K562 (cell line): Measurements from ENCODE around the gene PTP4A2. TPM values are rescaled to one million over a fixed set of nuclear protein-coding genes. Genes with fewer than 3 reads are reported as not detected.

Experiments
- CCAR2 ChIP-seq: fragments of 200-400 bp; formaldehyde crosslinking; IDR thresholded peaks from 2 replicates; pipeline ENCODE4 v1.6.1; 2017; ENCODE audit warnings: mild to moderate bottlenecking, low read depth, low read length
- FOSL1 ChIP-seq: fragments of 200-800 bp; sonication (Bioruptor generic); conservative IDR thresholded peaks from 2 replicates; pipeline ENCODE4 v1.6.1; 2016; ENCODE audit warnings: missing genetic modification characterization, missing compliant biosample characterization
- GATA2 ChIP-seq: sonication (generic); formaldehyde crosslinking; IDR thresholded peaks from 2 replicates; pipeline ENCODE4 v1.4.0; 2020; ENCODE audit warnings: mild to moderate bottlenecking, missing genetic modification reagents
- ILK ChIP-seq: fragments of 450-650 bp; IDR thresholded peaks from 2 replicates; pipeline ENCODE4 v1.6.1; 2016; ENCODE audit warnings: missing genetic modification characterization, low read depth, mild to moderate bottlenecking, missing compliant biosample characterization, moderate library complexity, borderline replicate concordance
- LCOR ChIP-seq: sonication (generic); formaldehyde crosslinking; IDR thresholded peaks from 2 replicates; pipeline ENCODE4 v1.8.0; 2022; ENCODE audit warnings: mild to moderate bottlenecking, missing genetic modification reagents
- MAFG ChIP-seq: fragments of 450-650 bp; conservative IDR thresholded peaks from 2 replicates; pipeline ENCODE4 v1.6.1; 2016; ENCODE audit warnings: missing genetic modification characterization, missing compliant biosample characterization
- MTA3 ChIP-seq: fragments of 450-650 bp; formaldehyde crosslinking; IDR thresholded peaks from 2 replicates; pipeline ENCODE4 v1.6.1; 2017; ENCODE audit warnings: mild to moderate bottlenecking, borderline replicate concordance
- NBN ChIP-seq: fragments of 450-650 bp; IDR thresholded peaks from 2 replicates; pipeline ENCODE4 v1.6.1; 2016; ENCODE audit warnings: low read depth, mild to moderate bottlenecking
- PCBP2 ChIP-seq: fragments of 200-400 bp; formaldehyde crosslinking; IDR thresholded peaks from 2 replicates; pipeline ENCODE4 v1.6.1; 2018; ENCODE audit warnings: low read length, low read depth, mild to moderate bottlenecking, moderate library complexity; ENCODE audit not compliant: poor library complexity, severe bottlenecking
- PYGO2 ChIP-seq: fragments of 450-650 bp; IDR thresholded peaks from 2 replicates; pipeline ENCODE4 v1.6.1; 2016; ENCODE audit warnings: mild to moderate bottlenecking, missing genetic modification characterization, moderate library complexity, missing compliant biosample characterization
- SMAD4 ChIP-seq: fragments of 250-450 bp; sonication (Bioruptor Pico); conservative IDR thresholded peaks from 2 replicates; pipeline ENCODE4 v1.8.0; 2021; ENCODE audit warnings: inconsistent platforms, mild to moderate bottlenecking, moderate library complexity
- TBP ChIP-seq: optimal IDR thresholded peaks from 2 replicates; pipeline ENCODE3; 2011; ENCODE audit warnings: low read depth, low read length, improper control_type of control experiment
- TCF3 ChIP-seq: sonication (generic); formaldehyde crosslinking; IDR thresholded peaks from 2 replicates; pipeline ENCODE4 v1.4.0; 2020; ENCODE audit warnings: mild to moderate bottlenecking, missing genetic modification reagents
- ZBTB34 ChIP-seq: fragments of 250-450 bp; sonication (Bioruptor Pico); IDR thresholded peaks from 2 replicates; pipeline ENCODE4 v1.8.0; 2021; ENCODE audit warnings: mild to moderate bottlenecking, moderate library complexity
- ZC3H11A ChIP-seq: IDR thresholded peaks from 2 replicates; pipeline ENCODE4 v1.6.1; 2012; ENCODE audit warnings: low read depth, low read length, improper control_type of control experiment
- ZNF766 ChIP-seq: fragments of 200-800 bp; sonication (Bioruptor generic); conservative IDR thresholded peaks from 2 replicates; pipeline ENCODE4 v1.6.1; 2016; ENCODE audit warnings: missing genetic modification characterization, missing compliant biosample characterization
- ZNF77 ChIP-seq: fragments of 250-450 bp; sonication (Bioruptor Pico); IDR thresholded peaks from 2 replicates; pipeline ENCODE4 v1.5.0; 2020
- polyA plus RNA-seq, 8 experiments: library from polyadenylated mRNA; depleted of rRNA in 4 of 8; stranded (reverse) in 5 of 8; unstranded in 3 of 8; fragments of >200 nt; fragmentation: Nextera tagmentation in 2 of 8; fragmentation: Illumina TruSeq in 1 of 8; extraction: Ambion mirVana in 2 of 8; extraction: Trizol in 1 of 8; gene quantifications; 2 replicates each; pipeline versions ENCODE4 v1.2.1 to v1.2.3, GENCODE V29; 2011 to 2014; ENCODE audit warnings: inconsistent platforms in 1 of 8, missing spikeins in 1 of 8
- total RNA-seq, 7 experiments: library from RNA; depleted of rRNA in 6 of 7; stranded (reverse); fragments of >200 nt in 6 of 7; fragmentation: Illumina TruSeq in 2 of 7; extraction: Trizol in 2 of 7; gene quantifications; 2 replicates each; pipeline versions ENCODE4 v1.2.1 to v1.2.3, GENCODE V29; 2011 to 2021; ENCODE audit warnings: low replicate concordance in 1 of 7
- TF ChIP-seq, protein P1 (sequence below): sonication (generic); formaldehyde crosslinking; IDR thresholded peaks from 2 replicates; pipeline ENCODE4 v1.8.0; 2023; ENCODE audit warnings: mild to moderate bottlenecking, missing genetic modification reagents
- TF ChIP-seq, protein P2 (sequence below): fragments of 200-800 bp; sonication (Bioruptor generic); IDR thresholded peaks from 2 replicates; pipeline ENCODE4 v1.6.1; 2017; ENCODE audit warnings: missing genetic modification characterization, missing compliant biosample characterization

The PTP4A2 gene
- total and polyA plus RNA-seq, 9 of the 15 experiments (the other 6 are each of a cell fraction or from before 2014, with no cell fraction given): 197 to 870 (median 480) TPM

- TF ChIP-seq PCBP2: no peak
- peak; percentile 76; the same call in 1 of the 2 replicates for TF ChIP-seq MTA3
- peak; percentile 63; the same call in 1 of the 2 replicates for TF ChIP-seq LCOR
- TF ChIP-seq CCAR2: no peak
- TF ChIP-seq GATA2 (CRISPR knock-in tag): peak; percentile 76
- TF ChIP-seq TBP: peak; percentile 23
- TF ChIP-seq, protein P1, sequence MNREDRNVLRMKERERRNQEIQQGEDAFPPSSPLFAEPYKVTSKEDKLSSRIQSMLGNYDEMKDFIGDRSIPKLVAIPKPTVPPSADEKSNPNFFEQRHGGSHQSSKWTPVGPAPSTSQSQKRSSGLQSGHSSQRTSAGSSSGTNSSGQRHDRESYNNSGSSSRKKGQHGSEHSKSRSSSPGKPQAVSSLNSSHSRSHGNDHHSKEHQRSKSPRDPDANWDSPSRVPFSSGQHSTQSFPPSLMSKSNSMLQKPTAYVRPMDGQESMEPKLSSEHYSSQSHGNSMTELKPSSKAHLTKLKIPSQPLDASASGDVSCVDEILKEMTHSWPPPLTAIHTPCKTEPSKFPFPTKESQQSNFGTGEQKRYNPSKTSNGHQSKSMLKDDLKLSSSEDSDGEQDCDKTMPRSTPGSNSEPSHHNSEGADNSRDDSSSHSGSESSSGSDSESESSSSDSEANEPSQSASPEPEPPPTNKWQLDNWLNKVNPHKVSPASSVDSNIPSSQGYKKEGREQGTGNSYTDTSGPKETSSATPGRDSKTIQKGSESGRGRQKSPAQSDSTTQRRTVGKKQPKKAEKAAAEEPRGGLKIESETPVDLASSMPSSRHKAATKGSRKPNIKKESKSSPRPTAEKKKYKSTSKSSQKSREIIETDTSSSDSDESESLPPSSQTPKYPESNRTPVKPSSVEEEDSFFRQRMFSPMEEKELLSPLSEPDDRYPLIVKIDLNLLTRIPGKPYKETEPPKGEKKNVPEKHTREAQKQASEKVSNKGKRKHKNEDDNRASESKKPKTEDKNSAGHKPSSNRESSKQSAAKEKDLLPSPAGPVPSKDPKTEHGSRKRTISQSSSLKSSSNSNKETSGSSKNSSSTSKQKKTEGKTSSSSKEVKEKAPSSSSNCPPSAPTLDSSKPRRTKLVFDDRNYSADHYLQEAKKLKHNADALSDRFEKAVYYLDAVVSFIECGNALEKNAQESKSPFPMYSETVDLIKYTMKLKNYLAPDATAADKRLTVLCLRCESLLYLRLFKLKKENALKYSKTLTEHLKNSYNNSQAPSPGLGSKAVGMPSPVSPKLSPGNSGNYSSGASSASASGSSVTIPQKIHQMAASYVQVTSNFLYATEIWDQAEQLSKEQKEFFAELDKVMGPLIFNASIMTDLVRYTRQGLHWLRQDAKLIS (CRISPR knock-in tag): peak; percentile 30; the same call in 1 of the 2 replicates
- no peak for TF ChIP-seq PYGO2 (tag)
- peak; percentile 17; the same call in 1 of the 2 replicates for TF ChIP-seq TCF3 (CRISPR knock-in tag)
- no peak for TF ChIP-seq ZC3H11A
- 0 out of 2 replicates have a peak, but pooled peaks have one; percentile 43 for TF ChIP-seq NBN
- TF ChIP-seq SMAD4 (CRISPR knock-in tag): no peak
- TF ChIP-seq FOSL1 (tag): peak; percentile 58; the same call in 1 of the 2 replicates
- TF ChIP-seq ZNF766: no peak
- TF ChIP-seq, protein P2, sequence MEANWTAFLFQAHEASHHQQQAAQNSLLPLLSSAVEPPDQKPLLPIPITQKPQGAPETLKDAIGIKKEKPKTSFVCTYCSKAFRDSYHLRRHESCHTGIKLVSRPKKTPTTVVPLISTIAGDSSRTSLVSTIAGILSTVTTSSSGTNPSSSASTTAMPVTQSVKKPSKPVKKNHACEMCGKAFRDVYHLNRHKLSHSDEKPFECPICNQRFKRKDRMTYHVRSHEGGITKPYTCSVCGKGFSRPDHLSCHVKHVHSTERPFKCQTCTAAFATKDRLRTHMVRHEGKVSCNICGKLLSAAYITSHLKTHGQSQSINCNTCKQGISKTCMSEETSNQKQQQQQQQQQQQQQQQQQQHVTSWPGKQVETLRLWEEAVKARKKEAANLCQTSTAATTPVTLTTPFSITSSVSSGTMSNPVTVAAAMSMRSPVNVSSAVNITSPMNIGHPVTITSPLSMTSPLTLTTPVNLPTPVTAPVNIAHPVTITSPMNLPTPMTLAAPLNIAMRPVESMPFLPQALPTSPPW: peak; percentile 51; the same call in 1 of the 2 replicates
- no peak for TF ChIP-seq ILK (tag)
- TF ChIP-seq ZNF77 (CRISPR knock-in tag): no peak
- no peak for TF ChIP-seq MAFG (tag)
- TF ChIP-seq ZBTB34: no peak
Measured at GRCh38 chr1:31866450-31867032, 71.6 kb downstream of the PTP4A2 start (continued).
